Adrenal gland (tissue), 5 donors: ENCODE data around the gene RPS6KA1.

ENCODE experiments used
- POLR2A ChIP-seq, 2 donors: fragments of 450-650 bp; IDR thresholded peaks; one replicate each; pipeline ENCODE4 v1.6.1; 2017; ENCODE audit warnings: antibody characterized with exemption in 2 of 2, mild to moderate bottlenecking in 2 of 2, moderate library complexity in 1 of 2
- TF ChIP-seq, protein P1 (sequence below), 6 experiments: fragments of 450-650 bp in 4 of 6; fragments of 200-600 bp in 2 of 6; sonication (generic) in 1 of 6; IDR thresholded peaks; 1 replicate in 5 of 6; 2 replicates in 1 of 6; pipeline versions ENCODE4 v1.5.1 to v1.8.0; 2016 to 2021; ENCODE audit warnings: antibody characterized with exemption in 6 of 6, mild to moderate bottlenecking in 2 of 6, moderate library complexity in 1 of 6
- donor health status: DM: no; HTN: no; CAD: no.

- no peak for TF ChIP-seq POLR2A (IDR thresholded peaks at IDR 0.05)
- TF ChIP-seq, protein P1, sequence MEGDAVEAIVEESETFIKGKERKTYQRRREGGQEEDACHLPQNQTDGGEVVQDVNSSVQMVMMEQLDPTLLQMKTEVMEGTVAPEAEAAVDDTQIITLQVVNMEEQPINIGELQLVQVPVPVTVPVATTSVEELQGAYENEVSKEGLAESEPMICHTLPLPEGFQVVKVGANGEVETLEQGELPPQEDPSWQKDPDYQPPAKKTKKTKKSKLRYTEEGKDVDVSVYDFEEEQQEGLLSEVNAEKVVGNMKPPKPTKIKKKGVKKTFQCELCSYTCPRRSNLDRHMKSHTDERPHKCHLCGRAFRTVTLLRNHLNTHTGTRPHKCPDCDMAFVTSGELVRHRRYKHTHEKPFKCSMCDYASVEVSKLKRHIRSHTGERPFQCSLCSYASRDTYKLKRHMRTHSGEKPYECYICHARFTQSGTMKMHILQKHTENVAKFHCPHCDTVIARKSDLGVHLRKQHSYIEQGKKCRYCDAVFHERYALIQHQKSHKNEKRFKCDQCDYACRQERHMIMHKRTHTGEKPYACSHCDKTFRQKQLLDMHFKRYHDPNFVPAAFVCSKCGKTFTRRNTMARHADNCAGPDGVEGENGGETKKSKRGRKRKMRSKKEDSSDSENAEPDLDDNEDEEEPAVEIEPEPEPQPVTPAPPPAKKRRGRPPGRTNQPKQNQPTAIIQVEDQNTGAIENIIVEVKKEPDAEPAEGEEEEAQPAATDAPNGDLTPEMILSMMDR (IDR thresholded peaks at IDR 0.05): no peak
These were observed 32.7 kb upstream of the RPS6KA1 start for GRCh38 chr1:26496861-26497260.
